Esophagus muscularis mucosa (tissue), 4 donors: Measurements from ENCODE around the gene CYTL1.

Source experiments
- CTCF ChIP-seq, 3 experiments: fragments of 200-600 bp in 2 of 3; fragments of 450-650 bp in 1 of 3; sonication (generic) in 2 of 3; IDR thresholded peaks; one replicate each; pipeline ENCODE4 v1.5.1; 2017 to 2019; ENCODE audit warnings: antibody characterized with exemption in 3 of 3, mild to moderate bottlenecking in 2 of 3, moderate library complexity in 1 of 3
- EP300 ChIP-seq: sonication (generic); formaldehyde crosslinking; IDR thresholded peaks from one replicate; pipeline ENCODE4 v1.6.1; 2017; ENCODE audit warnings: antibody characterized with exemption
- POLR2AphosphoS5 ChIP-seq, 2 donors: sonication (generic); formaldehyde crosslinking; IDR thresholded peaks; one replicate each; pipeline ENCODE4 v1.6.1; 2017; ENCODE audit warnings: antibody characterized with exemption in 2 of 2

GRCh38 chr4:5039800-5040199 is 20.5 kb upstream of the CYTL1 start:
- no peak for TF ChIP-seq POLR2AphosphoS5 (IDR thresholded peaks at IDR 0.05)
- TF ChIP-seq EP300, result no peak
- TF ChIP-seq CTCF (IDR thresholded peaks at IDR 0.05), result no peak
